Activated CD8-positive, alpha-beta T cell treated with anti-CD3 and anti-CD28 coated beads for 36 hours (primary cell): ENCODE measurements around the gene POU2AF3. TPM values are rescaled to one million over a fixed set of nuclear protein-coding genes. Genes with fewer than 3 reads are reported as not detected.

Experiments used
- ATAC-seq: fragments of 200-7000 bp; cut with Tn5 transposase; one replicate; pipeline ENCODE4 v1.10.0; 2021; ENCODE audit warnings: mild to moderate bottlenecking, moderate library complexity
- CTCF ChIA-PET: fragments of 350-600 bp; sonication (Branson Sonifier 250); formaldehyde crosslinking; loops from one replicate; lab custom pipeline; 2021; ENCODE audit warnings: antibody characterized with exemption; lab: Charles Lee
- POLR2A ChIA-PET: fragments of 350-600 bp; sonication (Branson Sonifier 250); formaldehyde crosslinking; loops from one replicate; lab custom pipeline; 2021; ENCODE audit warnings: antibody characterized with exemption; lab: Charles Lee
- DNase-seq: peaks from one replicate; pipeline ENCODE4 v3.0.0-alpha.2; 2020
- H3K27ac Mint-ChIP-seq: one replicate; pipeline ENCODE4 v1.8.0; 2021; ENCODE audit warnings: mild to moderate bottlenecking, mixed read lengths
- H3K27me3 Mint-ChIP-seq: one replicate; pipeline ENCODE4 v1.8.0; 2021; ENCODE audit warnings: mixed read lengths
- H3K36me3 Mint-ChIP-seq: one replicate; pipeline ENCODE4 v1.8.0; 2021; ENCODE audit warnings: low read depth, mixed read lengths
- H3K4me1 Mint-ChIP-seq: one replicate; pipeline ENCODE4 v1.8.0; 2021; ENCODE audit warnings: low read depth, mixed read lengths
- H3K4me3 Mint-ChIP-seq: one replicate; pipeline ENCODE4 v1.8.0; 2021; ENCODE audit warnings: mild to moderate bottlenecking, moderate library complexity, mixed read lengths
- H3K9me3 Mint-ChIP-seq: one replicate; pipeline ENCODE4 v1.8.0; 2021; ENCODE audit warnings: mixed read lengths
- CTCF ChIP-seq: fragments of 200-600 bp; IDR thresholded peaks from one replicate; pipeline ENCODE4 v1.8.0; 2022; ENCODE audit warnings: antibody characterized with exemption, mild to moderate bottlenecking
- intact Hi-C: fragments of 100-400 bp; cut with micrococcal nuclease; formaldehyde crosslinking; loops from one replicate; pipeline ENCODE4 v1.10.0; 2022
- total RNA-seq, 2 experiments: library from RNA; stranded (reverse); gene quantifications; one replicate each; pipeline ENCODE4 v1.2.3, GENCODE V29; 2021

Gene POU2AF3
- total RNA-seq, 2 experiments from 2014 or later: not detected

DNA sequence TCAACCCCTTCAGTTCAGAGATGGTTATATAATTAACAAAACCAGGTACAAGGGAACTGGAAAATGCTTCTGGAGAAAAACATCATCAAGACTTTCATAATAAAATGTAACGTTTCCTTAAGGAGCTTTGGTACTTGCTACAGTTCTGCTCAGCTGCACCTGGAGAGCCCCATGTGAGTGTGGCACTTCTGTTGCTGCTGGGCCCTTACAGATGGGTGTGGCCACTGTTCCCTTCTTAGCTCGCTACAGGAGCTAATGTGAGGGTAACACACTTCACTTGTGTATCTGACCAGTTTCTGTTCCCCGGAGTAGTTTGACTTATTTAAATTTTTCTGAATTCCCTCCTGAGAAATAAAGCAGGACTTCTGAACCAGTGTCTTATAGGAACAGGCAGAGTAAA lies 4.0 kb downstream of the POU2AF3 start:
- ChIA-PET POLR2A (no interaction called here), CTCF (interaction anchor here (1.2 kb wide), 1 partner anchor 19 kb away, joined by 4 read pairs; no protein-coding TSS in a partner anchor)
- no peak overlapping the region for H3K27ac Mint-ChIP-seq
- no peak for TF ChIP-seq CTCF
- ATAC-seq: no peak
- peaks cover 34% of the 10 kb centered on the region for H3K27me3 Mint-ChIP-seq
- no peak overlapping the region for H3K4me3 Mint-ChIP-seq
- no peak for DNase-seq
- H3K4me1 Mint-ChIP-seq: no peaks in the 10 kb centered on the region
- intact Hi-C loops: no loop called here
- no peaks in the 10 kb centered on the region for H3K9me3 Mint-ChIP-seq
- no peaks in the 10 kb centered on the region for H3K36me3 Mint-ChIP-seq

DNA sequence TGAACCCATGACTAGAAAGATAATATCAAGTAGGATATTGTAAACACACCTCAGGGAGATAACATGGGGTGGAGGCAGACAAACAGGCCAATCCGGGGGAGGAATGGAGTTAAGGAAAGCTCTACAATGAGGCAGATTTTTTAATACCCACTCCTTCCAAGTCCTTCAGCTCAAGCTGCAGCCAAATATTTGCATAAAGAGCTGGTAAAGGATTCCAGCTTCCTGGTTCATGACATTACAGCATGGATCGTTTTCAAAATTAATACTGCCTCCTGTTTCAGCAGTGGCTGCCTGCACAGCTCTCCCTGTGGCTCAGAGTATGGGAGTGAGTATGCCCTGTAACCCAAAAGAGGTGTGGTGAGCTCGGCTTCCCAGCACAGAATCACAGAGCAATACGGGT lies 5.1 kb downstream of the POU2AF3 start:
- Mint-ChIP-seq H3K36me3 (no peaks in the 10 kb centered on the region), H3K27me3 (peaks cover 30% of the 10 kb centered on the region), H3K9me3 (no peaks in the 10 kb centered on the region), H3K4me1 (no peaks in the 10 kb centered on the region), H3K27ac (no peak overlapping the region), H3K4me3 (no peak overlapping the region)
- intact Hi-C loops: no loop called here
- DNase-seq (no peak), ATAC-seq (no peak)
- TF ChIP-seq CTCF: no peak
- ChIA-PET CTCF (interaction anchor here (1.0 to 2.2 kb wide), 2 partner anchors 20 to 125 kb away, joined by 3 to 6 read pairs; no protein-coding TSS in a partner anchor), POLR2A (interaction anchor here (0.6 kb wide), 1 partner anchor 129 kb away, joined by 3 read pairs; no protein-coding TSS in a partner anchor)

DNA sequence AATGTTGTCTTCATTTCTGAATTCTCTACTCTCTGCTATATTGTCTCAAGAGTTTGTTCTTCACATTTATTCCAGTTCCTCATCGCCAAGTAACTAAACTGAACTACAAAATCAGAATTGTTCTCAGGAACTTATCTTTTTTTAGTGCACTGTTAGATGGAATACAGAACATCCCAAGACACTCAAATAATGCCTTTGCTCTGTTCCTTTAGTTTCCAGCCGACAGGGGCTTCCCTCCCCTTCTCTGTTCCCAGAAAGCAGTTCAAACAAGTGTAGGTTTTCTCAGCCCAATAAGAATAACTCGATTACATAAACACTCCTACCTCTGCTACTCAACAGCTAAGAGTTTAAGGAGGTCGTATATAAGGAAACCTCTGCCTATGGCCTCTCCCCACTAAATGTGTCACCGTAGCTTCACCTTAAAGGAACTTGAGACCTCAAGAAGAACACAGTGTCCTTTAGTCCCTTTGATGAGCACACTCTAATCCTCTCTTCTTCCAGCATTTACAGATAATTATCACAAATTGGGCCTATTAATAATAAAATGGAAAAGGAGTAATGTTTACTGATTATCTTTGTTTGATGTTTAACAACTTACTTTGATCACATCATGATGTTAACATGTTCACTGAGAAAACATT lies 6.9 kb downstream of the POU2AF3 start:
- H3K27ac Mint-ChIP-seq: no peak overlapping the region
- no peaks in the 10 kb centered on the region for H3K36me3 Mint-ChIP-seq
- DNase-seq: no peak
- POLR2A ChIA-PET: no interaction called here
- no peaks in the 10 kb centered on the region for H3K4me1 Mint-ChIP-seq
- H3K9me3 Mint-ChIP-seq: no peaks in the 10 kb centered on the region
- H3K4me3 Mint-ChIP-seq: no peak overlapping the region
- CTCF ChIA-PET: no interaction called here
- no peak for ATAC-seq
- intact Hi-C loops: no loop called here
- peaks cover 23% of the 10 kb centered on the region for H3K27me3 Mint-ChIP-seq
- no peak for TF ChIP-seq CTCF

DNA sequence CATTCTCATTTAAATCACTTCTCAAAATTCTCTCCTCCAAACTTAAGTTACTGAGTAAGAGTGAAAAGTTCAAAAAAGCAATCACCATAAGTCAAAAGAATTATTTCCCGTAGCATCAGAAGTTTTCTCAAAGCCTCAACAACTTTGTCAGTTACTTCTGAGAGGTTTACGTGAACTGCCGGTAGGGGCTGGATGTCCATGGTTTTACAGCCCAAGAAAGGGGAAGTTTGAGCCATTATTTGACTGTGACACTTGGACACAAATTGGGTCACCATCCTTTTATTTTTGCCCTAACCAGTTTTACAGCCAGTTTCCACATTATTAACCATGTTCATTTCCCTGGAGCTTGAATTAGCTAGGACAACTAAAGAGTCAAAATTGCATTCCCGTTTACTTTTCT lies 7.5 kb downstream of the POU2AF3 start:
- Mint-ChIP-seq H3K36me3 (no peaks in the 10 kb centered on the region), H3K9me3 (no peaks in the 10 kb centered on the region), H3K27ac (no peak overlapping the region), H3K4me3 (no peak overlapping the region), H3K27me3 (peaks cover 17% of the 10 kb centered on the region), H3K4me1 (no peaks in the 10 kb centered on the region)
- DNase-seq (no peak), ATAC-seq (no peak)
- intact Hi-C loops: no loop called here
- CTCF ChIA-PET: no interaction called here
- POLR2A ChIA-PET: no interaction called here
- no peak for TF ChIP-seq CTCF

DNA sequence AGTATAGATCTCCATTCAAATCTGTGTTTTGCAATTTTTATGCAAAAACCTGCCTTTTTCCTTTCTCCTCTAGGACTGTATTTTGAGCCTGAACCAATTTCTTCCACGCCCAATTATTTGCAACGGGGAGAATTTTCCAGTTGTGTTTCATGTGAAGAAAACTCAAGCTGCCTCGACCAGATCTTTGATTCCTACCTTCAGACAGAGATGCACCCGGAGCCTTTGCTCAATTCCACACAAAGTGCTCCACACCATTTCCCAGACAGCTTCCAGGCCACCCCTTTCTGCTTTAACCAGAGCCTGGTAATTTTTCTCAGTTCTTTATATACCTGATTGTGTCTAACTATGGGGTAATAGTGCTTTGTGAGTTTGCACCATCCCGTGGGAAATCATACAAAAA lies 8.0 kb downstream of the POU2AF3 start:
- ChIA-PET POLR2A (no interaction called here), CTCF (no interaction called here)
- H3K36me3 Mint-ChIP-seq: no peaks in the 10 kb centered on the region
- intact Hi-C loops: no loop called here
- ATAC-seq (no peak), DNase-seq (no peak)
- no peak overlapping the region for H3K4me3 Mint-ChIP-seq
- no peak for TF ChIP-seq CTCF
- H3K9me3 Mint-ChIP-seq: no peaks in the 10 kb centered on the region
- no peak overlapping the region for H3K27ac Mint-ChIP-seq
- H3K27me3 Mint-ChIP-seq: peaks cover 13% of the 10 kb centered on the region
- no peaks in the 10 kb centered on the region for H3K4me1 Mint-ChIP-seq
